Measurements from ENCODE around the gene PARD3. TPM values are rescaled to one million over a fixed set of nuclear protein-coding genes. Genes with fewer than 3 reads are reported as not detected.

The PARD3 gene
- polyA plus RNA-seq, 3 donors, result 0.51 TPM; not detected in 2

DNA sequence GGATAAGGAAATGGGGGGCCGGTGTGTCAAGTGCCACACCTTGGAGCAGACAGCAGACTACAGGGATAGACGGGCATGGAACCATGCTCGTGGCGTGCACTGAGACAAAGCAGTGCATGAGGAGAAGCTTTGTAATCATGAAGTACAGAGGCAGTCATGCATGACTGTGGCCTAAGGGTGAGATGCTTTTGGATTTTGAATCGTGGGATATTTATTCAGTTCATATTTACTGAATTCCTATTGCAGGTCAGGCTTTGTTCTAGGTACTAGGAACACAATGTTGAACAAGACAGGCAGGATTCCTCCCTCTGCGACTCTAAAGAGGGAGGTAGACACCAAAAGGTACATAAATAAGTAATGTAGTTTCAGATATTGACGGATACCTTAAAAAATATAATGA lies 597.6 kb downstream of the PARD3 start:
- Histone ChIP-seq H3K9ac (ENCODE audit: insufficient read depth, low read length, poor library complexity, severe bottlenecking) (no peak overlapping the region), H3K4me2 (replicated peaks; ENCODE audit: extremely low read depth, low read length, poor library complexity, severe bottlenecking) (no peak overlapping the region), H3K79me2 (ENCODE audit: insufficient read depth, low read length) (no peaks in the 10 kb centered on the region), H2AFZ (ENCODE audit: insufficient read depth, low read depth, low read length, poor library complexity, severe bottlenecking) (no peak overlapping the region), H3K36me3 (replicated peaks in 1 of 2; ENCODE audit: control insufficient read depth in 1 of 2, insufficient read depth in 2 of 2, low read length in 2 of 2) (no peaks in the 10 kb centered on the region), H3K4me3 (replicated peaks in 1 of 3; ENCODE audit: low read depth in 2 of 3, low read length in 3 of 3) (no peak overlapping the region), H3K9me3 (replicated peaks in 1 of 2; ENCODE audit: control insufficient read depth in 1 of 2, insufficient read depth in 1 of 2, low read length in 2 of 2) (no peaks in the 10 kb centered on the region), H4K20me1 (ENCODE audit: insufficient read depth, low read length) (no peaks in the 10 kb centered on the region), H3K27ac (ENCODE audit: low read depth in 1 of 2, low read length in 2 of 2) (no peak overlapping the region), H3K4me1 (ENCODE audit: control insufficient read depth in 1 of 2, insufficient read depth in 2 of 2, low read length in 2 of 2) (no peaks in the 10 kb centered on the region), H3K27me3 (ENCODE audit: control insufficient read depth in 2 of 2, insufficient read depth in 2 of 2, low read length in 2 of 2) (no peaks in the 10 kb centered on the region)
- H3K4me3 Mint-ChIP-seq, result no peak overlapping the region
- H3K36me3 Mint-ChIP-seq, result no peaks in the 10 kb centered on the region
- intact Hi-C loops (cut with micrococcal nuclease), result no loop called here
- TF ChIP-seq, protein P1, sequence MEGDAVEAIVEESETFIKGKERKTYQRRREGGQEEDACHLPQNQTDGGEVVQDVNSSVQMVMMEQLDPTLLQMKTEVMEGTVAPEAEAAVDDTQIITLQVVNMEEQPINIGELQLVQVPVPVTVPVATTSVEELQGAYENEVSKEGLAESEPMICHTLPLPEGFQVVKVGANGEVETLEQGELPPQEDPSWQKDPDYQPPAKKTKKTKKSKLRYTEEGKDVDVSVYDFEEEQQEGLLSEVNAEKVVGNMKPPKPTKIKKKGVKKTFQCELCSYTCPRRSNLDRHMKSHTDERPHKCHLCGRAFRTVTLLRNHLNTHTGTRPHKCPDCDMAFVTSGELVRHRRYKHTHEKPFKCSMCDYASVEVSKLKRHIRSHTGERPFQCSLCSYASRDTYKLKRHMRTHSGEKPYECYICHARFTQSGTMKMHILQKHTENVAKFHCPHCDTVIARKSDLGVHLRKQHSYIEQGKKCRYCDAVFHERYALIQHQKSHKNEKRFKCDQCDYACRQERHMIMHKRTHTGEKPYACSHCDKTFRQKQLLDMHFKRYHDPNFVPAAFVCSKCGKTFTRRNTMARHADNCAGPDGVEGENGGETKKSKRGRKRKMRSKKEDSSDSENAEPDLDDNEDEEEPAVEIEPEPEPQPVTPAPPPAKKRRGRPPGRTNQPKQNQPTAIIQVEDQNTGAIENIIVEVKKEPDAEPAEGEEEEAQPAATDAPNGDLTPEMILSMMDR (IDR thresholded peaks at IDR 0.05), result no peak
- no peaks in the 10 kb centered on the region for H3K4me1 Mint-ChIP-seq
- no peaks in the 10 kb centered on the region for H3K9me3 Mint-ChIP-seq
- WGBS (ENCODE audit: insufficient coverage), result 96% methylated on average over 3 of the region's 7 CpGs
- H3K27ac Mint-ChIP-seq, result no peak overlapping the region
- H3K27me3 Mint-ChIP-seq (ENCODE audit: low read depth in 3 of 3), result peaks cover 0 to 2% (median 0%) of the 10 kb centered on the region in 3 donors
- DNase-seq, result no peak

DNA sequence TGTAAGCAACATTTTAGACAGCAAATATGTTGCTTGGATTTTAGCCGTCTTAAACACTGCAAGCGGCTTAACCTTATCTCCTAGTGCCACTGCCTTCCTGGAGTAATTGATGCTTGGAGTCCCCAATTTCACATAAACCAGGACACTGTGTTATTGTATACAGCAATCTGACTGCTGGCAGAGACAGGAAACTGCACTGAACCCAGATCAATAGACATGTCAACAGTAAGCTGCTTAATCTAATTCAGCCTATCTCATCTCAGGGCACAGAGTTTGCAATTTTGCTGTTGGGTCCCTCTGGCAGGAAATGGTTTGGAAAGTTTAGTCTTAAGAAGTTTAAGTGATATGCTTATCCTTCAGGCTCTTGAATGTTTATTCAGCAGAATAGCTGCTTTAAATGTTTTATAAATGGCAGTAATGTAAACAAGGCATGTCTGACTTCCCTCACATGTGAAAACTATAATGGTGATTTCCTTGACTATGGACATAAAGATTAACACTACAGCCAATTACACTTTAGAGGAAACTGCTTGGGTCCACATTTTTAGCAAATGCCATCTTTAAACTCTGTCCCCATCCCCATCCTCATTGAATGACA lies 598.6 kb downstream of the PARD3 start:
- Histone ChIP-seq H3K4me2 (replicated peaks; ENCODE audit: extremely low read depth, low read length, poor library complexity, severe bottlenecking) (no peak overlapping the region), H3K9me3 (replicated peaks in 1 of 2; ENCODE audit: control insufficient read depth in 1 of 2, insufficient read depth in 1 of 2, low read length in 2 of 2) (no peaks in the 10 kb centered on the region), H4K20me1 (ENCODE audit: insufficient read depth, low read length) (no peaks in the 10 kb centered on the region), H2AFZ (ENCODE audit: insufficient read depth, low read depth, low read length, poor library complexity, severe bottlenecking) (no peak overlapping the region), H3K36me3 (replicated peaks in 1 of 2; ENCODE audit: control insufficient read depth in 1 of 2, insufficient read depth in 2 of 2, low read length in 2 of 2) (no peaks in the 10 kb centered on the region), H3K9ac (ENCODE audit: insufficient read depth, low read length, poor library complexity, severe bottlenecking) (no peak overlapping the region), H3K27ac (ENCODE audit: low read depth in 1 of 2, low read length in 2 of 2) (no peak overlapping the region), H3K4me1 (ENCODE audit: control insufficient read depth in 1 of 2, insufficient read depth in 2 of 2, low read length in 2 of 2) (no peaks in the 10 kb centered on the region), H3K79me2 (ENCODE audit: insufficient read depth, low read length) (no peaks in the 10 kb centered on the region), H3K27me3 (ENCODE audit: control insufficient read depth in 2 of 2, insufficient read depth in 2 of 2, low read length in 2 of 2) (no peaks in the 10 kb centered on the region), H3K4me3 (replicated peaks in 1 of 3; ENCODE audit: low read depth in 2 of 3, low read length in 3 of 3) (no peak overlapping the region)
- no peaks in the 10 kb centered on the region for H3K4me1 Mint-ChIP-seq
- 100% methylated on average over 1 of the region's 2 CpGs for WGBS (ENCODE audit: insufficient coverage)
- no peak for DNase-seq
- TF ChIP-seq, protein P1 (IDR thresholded peaks at IDR 0.05), result no peak
- intact Hi-C loops (cut with micrococcal nuclease), result no loop called here
- peaks cover 0 to 2% (median 0%) of the 10 kb centered on the region in 7 donors for H3K9me3 Mint-ChIP-seq
- H3K4me3 Mint-ChIP-seq, result no peak overlapping the region
- no peak overlapping the region for H3K27ac Mint-ChIP-seq
- no peaks in the 10 kb centered on the region for H3K36me3 Mint-ChIP-seq
- H3K27me3 Mint-ChIP-seq (ENCODE audit: low read depth in 3 of 3), result peaks cover 0 to 2% (median 0%) of the 10 kb centered on the region in 3 donors

All from CD14-positive monocyte (primary cell).